Esophagus squamous epithelium (tissue), 4 donors: ENCODE measurements around the gene TMED8.

Experiments
- CTCF ChIP-seq, 6 experiments: fragments of 450-650 bp in 4 of 6; fragments of 200-600 bp in 2 of 6; sonication (generic) in 2 of 6; IDR thresholded peaks; one replicate each; pipeline ENCODE4 v1.5.1; 2016 to 2019; ENCODE audit warnings: antibody characterized with exemption in 6 of 6, mild to moderate bottlenecking in 4 of 6, moderate library complexity in 4 of 6
- POLR2A ChIP-seq, 4 donors: fragments of 450-650 bp; IDR thresholded peaks; one replicate each; pipeline ENCODE4 v1.6.1; 2017; ENCODE audit warnings: antibody characterized with exemption in 4 of 4, mild to moderate bottlenecking in 4 of 4, moderate library complexity in 3 of 4

- TF ChIP-seq CTCF (IDR thresholded peaks at IDR 0.05) = no peak
- TF ChIP-seq POLR2A (IDR thresholded peaks at IDR 0.05) = no peak
Measured at GRCh38 chr14:77375164-77375950, 1.5 kb downstream of the TMED8 start.
